Testis (tissue), 3 donors: ENCODE measurements around the gene MORN4. TPM values are rescaled to one million over a fixed set of nuclear protein-coding genes. Genes with fewer than 3 reads are reported as not detected.

Source experiments
- DNase-seq: peaks from one replicate; pipeline ENCODE4 v3.0.0-alpha.2; 2019
- H3K27ac ChIP-seq, 2 donors: fragments of 200-600 bp; sonication (generic); one replicate each; pipeline ENCODE4 v1.5.1; 2019
- H3K27me3 ChIP-seq: fragments of 200-600 bp; sonication (generic); one replicate; pipeline ENCODE4 v1.5.1; 2019
- H3K36me3 ChIP-seq: fragments of 200-600 bp; sonication (generic); one replicate; pipeline ENCODE4 v1.5.1; 2017; ENCODE audit warnings: low read depth; ENCODE audit errors: missing control alignments
- H3K4me1 ChIP-seq: fragments of 200-600 bp; sonication (generic); one replicate; pipeline ENCODE4 v1.5.1; 2019
- H3K4me3 ChIP-seq, 2 donors: fragments of 200-600 bp; sonication (generic); one replicate each; pipeline ENCODE4 v1.5.1; 2017 to 2019
- H3K9me3 ChIP-seq: fragments of 200-600 bp; sonication (generic); one replicate; pipeline ENCODE4 v1.5.1; 2017
- CTCF ChIP-seq, 3 experiments: fragments of 450-650 bp in 2 of 3; fragments of 200-600 bp in 1 of 3; sonication (generic) in 1 of 3; IDR thresholded peaks; one replicate each; pipeline ENCODE4 v1.5.1; 2016 to 2019; ENCODE audit warnings: antibody characterized with exemption in 3 of 3, mild to moderate bottlenecking in 2 of 3, moderate library complexity in 1 of 3
- POLR2A ChIP-seq: fragments of 450-650 bp; IDR thresholded peaks from one replicate; pipeline ENCODE4 v1.6.1; 2017; ENCODE audit warnings: antibody characterized with exemption, mild to moderate bottlenecking, moderate library complexity
- WGBS, 2 donors: methylation state at CpG; one replicate each; pipeline ENCODE4 v1.1.5; 2018; 5-methylcytosine and 5-hydroxymethylcytosine counted together
- intact Hi-C: fragments of 100-400 bp; cut with DNase I; formaldehyde crosslinking; loops from one replicate; pipeline ENCODE4 v1.15.1; 2023; ENCODE audit warnings: low total_unique reads
- polyA plus RNA-seq: library from polyadenylated mRNA; stranded (reverse); fragments of 350-450 nt; fragmentation: Illumina TruSeq; extraction: RNeasy Lipid Tissue Mini Kit (QIAGEN cat#74804); gene quantifications from one replicate; pipeline ENCODE4 v1.2.3, GENCODE V29; 2014; ENCODE audit warnings: low read depth, low replicate concordance; ENCODE audit not compliant: insufficient read depth
- total RNA-seq, 2 donors: library from RNA; depleted of rRNA; stranded (reverse); fragments of >200 nt; gene quantifications; one replicate each; pipeline ENCODE4 v1.2.3, GENCODE V29; 2016

Gene MORN4
- total and polyA plus RNA-seq, 3 donors from 2014 or later: 7.1 to 23.3 (median 7.5) TPM

- Histone ChIP-seq H3K27ac (peak overlapping the region; percentile 75 to 77), H3K9me3 (no peaks in the 10 kb centered on the region), H3K27me3 (no peaks in the 10 kb centered on the region), H3K4me1 (peaks cover 25% of the 10 kb centered on the region), H3K36me3 (no peaks in the 10 kb centered on the region), H3K4me3 (no peak overlapping the region)
- 64 to 80% methylated on average over 8 to 9 of the region's 9 CpGs for WGBS, 2 donors
- intact Hi-C loops: no loop called here
- no peak for DNase-seq
- TF ChIP-seq POLR2A (no peak), CTCF (IDR thresholded peaks at IDR 0.05) (no peak)
Observed at GRCh38 chr10:97675222-97675621, 41.9 kb upstream of the MORN4 start.

GRCh38 chr10:97673736-97674525, 40.6 kb upstream of the MORN4 start:
- DNase-seq: peak; percentile 86
- Histone ChIP-seq H3K4me3 (no peak overlapping the region), H3K27ac (peak overlapping the region; percentile 77 to 86), H3K9me3 (no peaks in the 10 kb centered on the region), H3K4me1 (peaks cover 25% of the 10 kb centered on the region), H3K27me3 (no peaks in the 10 kb centered on the region), H3K36me3 (no peaks in the 10 kb centered on the region)
- intact Hi-C loops: no loop called here
- TF ChIP-seq CTCF (IDR thresholded peaks at IDR 0.05) (no peak), POLR2A (no peak)
- WGBS, 2 donors: 28 to 35% methylated on average over 7 to 8 of the region's 8 CpGs

- Histone ChIP-seq H3K9me3 (no peaks in the 10 kb centered on the region), H3K4me1 (peaks cover 13% of the 10 kb centered on the region), H3K4me3 (no peak overlapping the region), H3K36me3 (no peaks in the 10 kb centered on the region), H3K27me3 (no peaks in the 10 kb centered on the region), H3K27ac (no peak overlapping the region)
- 70 to 93% methylated on average over 1 of the region's 1 CpG for WGBS, 2 donors
- intact Hi-C loops: no loop called here
- no peak for DNase-seq
- no peak for TF ChIP-seq CTCF (IDR thresholded peaks at IDR 0.05)
- TF ChIP-seq POLR2A: no peak
Observed at GRCh38 chr10:97669571-97669970, 36.3 kb upstream of the MORN4 start.

- intact Hi-C loops: no loop called here
- WGBS, 2 donors: 82 to 86% methylated on average over 6 of the region's 6 CpGs
- no peak for DNase-seq
- H3K36me3 ChIP-seq: no peaks in the 10 kb centered on the region
- no peaks in the 10 kb centered on the region for H3K27me3 ChIP-seq
- H3K4me3 ChIP-seq: no peak overlapping the region
- TF ChIP-seq POLR2A: no peak
- no peak for TF ChIP-seq CTCF (IDR thresholded peaks at IDR 0.05)
- H3K4me1 ChIP-seq: no peaks in the 10 kb centered on the region
- H3K27ac ChIP-seq: no peak overlapping the region
- no peaks in the 10 kb centered on the region for H3K9me3 ChIP-seq
Observed at GRCh38 chr10:97667463-97667862, 34.2 kb upstream of the MORN4 start.

GRCh38 chr10:97666992-97667391, 33.7 kb upstream of the MORN4 start:
- Histone ChIP-seq H3K4me1 (no peaks in the 10 kb centered on the region), H3K27me3 (no peaks in the 10 kb centered on the region), H3K9me3 (no peaks in the 10 kb centered on the region), H3K36me3 (no peaks in the 10 kb centered on the region), H3K27ac (no peak overlapping the region), H3K4me3 (no peak overlapping the region)
- WGBS, 2 donors: 96 to 97% methylated on average over 7 of the region's 7 CpGs
- DNase-seq: no peak
- no peak for TF ChIP-seq POLR2A
- TF ChIP-seq CTCF (IDR thresholded peaks at IDR 0.05): no peak
- intact Hi-C loops: no loop called here
